ENCODE data around the gene ZNF318.

ZNF318 gene

GRCh38 chr6:43297644-43298564 is 71.5 kb downstream of the ZNF318 start, which contains the start of gene SLC22A7:
Gene SLC22A7, plus strand, starts transcription at chr6:43298260. Its CDS starts 99 bp downstream, at chr6:43298359.
- no peak for DNase-seq

- no peak for DNase-seq
Observed at GRCh38 chr6:43296780-43297497, 72.5 kb downstream of the ZNF318 start.

GRCh38 chr6:43295456-43295855 is 74.0 kb downstream of the ZNF318 start:
- no peak for DNase-seq

GRCh38 chr6:43294536-43294935 is 74.9 kb downstream of the ZNF318 start:
- no peak for DNase-seq

GRCh38 chr6:43293698-43294097 is 75.7 kb downstream of the ZNF318 start:
- DNase-seq, result no peak

GRCh38 chr6:43292763-43293318 is 76.6 kb downstream of the ZNF318 start:
- DNase-seq, result no peak

GRCh38 chr6:43292341-43292740 is 77.1 kb downstream of the ZNF318 start:
- no peak for DNase-seq

- no peak for DNase-seq
Observed at GRCh38 chr6:43291708-43292107, 77.7 kb downstream of the ZNF318 start.

- DNase-seq, result no peak
Observed at GRCh38 chr6:43290905-43291355, 78.5 kb downstream of the ZNF318 start.

GRCh38 chr6:43290339-43290904 is 79.0 kb downstream of the ZNF318 start:
- DNase-seq, result no peak

GRCh38 chr6:43287717-43288679 is 81.4 kb downstream of the ZNF318 start:
- DNase-seq, result no peak

GRCh38 chr6:43286980-43287716 is 82.3 kb downstream of the ZNF318 start:
- no peak for DNase-seq

- no peak for DNase-seq
Observed at GRCh38 chr6:43286456-43286979, 82.9 kb downstream of the ZNF318 start.

Measured in T-helper 9 cell (primary cell).